ENCODE data around the gene MFGE8.

DNA sequence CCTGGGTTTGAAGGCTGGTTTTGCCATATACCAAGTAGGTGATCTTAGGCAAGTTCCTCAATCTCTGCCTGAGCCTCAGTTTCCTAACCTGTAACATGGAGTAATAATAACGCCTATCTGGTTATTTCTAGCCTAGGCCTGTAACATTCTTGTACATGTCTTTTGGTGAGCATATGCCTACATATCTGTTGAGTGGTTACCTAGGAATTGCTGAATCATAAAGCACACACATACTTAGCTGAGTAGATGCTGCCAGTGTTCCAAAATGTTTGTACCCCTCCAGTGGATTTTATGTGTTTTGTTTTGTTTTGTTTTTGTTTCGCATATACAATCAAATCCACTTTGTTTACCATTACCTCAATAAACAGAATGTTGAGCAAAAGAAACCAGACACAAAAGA lies 17.4 kb upstream of the MFGE8 start:
- no peak for TF ChIP-seq EZH2 (IDR thresholded peaks at IDR 0.05; ENCODE audit: insufficient read depth, poor library complexity, severe bottlenecking)
- no peak for TF ChIP-seq EZH2phosphoT487 (IDR thresholded peaks at IDR 0.05; ENCODE audit: insufficient read depth, low read depth)

Measured in GM23248 (cell line).